Stimulated activated CD8-positive, alpha-beta memory T cell treated with anti-CD3 and anti-CD28 coated beads, Interleukin-4, amount 100 ng/mL, for 4 hours (primary cell): ENCODE measurements around the gene AMN.

Experiments
- DNase-seq, 2 donors: peaks; one replicate each; pipeline ENCODE4 v3.0.0-alpha.2; 2020; ENCODE audit warnings: low read depth in 2 of 2, low spot score in 1 of 2

Gene AMN

GRCh38 chr14:102898776-102899515, 23.5 kb upstream of the AMN start:
- DNase-seq = no peak

- no peak for DNase-seq
Measured at GRCh38 chr14:102899516-102899900, 23.0 kb upstream of the AMN start.

DNA sequence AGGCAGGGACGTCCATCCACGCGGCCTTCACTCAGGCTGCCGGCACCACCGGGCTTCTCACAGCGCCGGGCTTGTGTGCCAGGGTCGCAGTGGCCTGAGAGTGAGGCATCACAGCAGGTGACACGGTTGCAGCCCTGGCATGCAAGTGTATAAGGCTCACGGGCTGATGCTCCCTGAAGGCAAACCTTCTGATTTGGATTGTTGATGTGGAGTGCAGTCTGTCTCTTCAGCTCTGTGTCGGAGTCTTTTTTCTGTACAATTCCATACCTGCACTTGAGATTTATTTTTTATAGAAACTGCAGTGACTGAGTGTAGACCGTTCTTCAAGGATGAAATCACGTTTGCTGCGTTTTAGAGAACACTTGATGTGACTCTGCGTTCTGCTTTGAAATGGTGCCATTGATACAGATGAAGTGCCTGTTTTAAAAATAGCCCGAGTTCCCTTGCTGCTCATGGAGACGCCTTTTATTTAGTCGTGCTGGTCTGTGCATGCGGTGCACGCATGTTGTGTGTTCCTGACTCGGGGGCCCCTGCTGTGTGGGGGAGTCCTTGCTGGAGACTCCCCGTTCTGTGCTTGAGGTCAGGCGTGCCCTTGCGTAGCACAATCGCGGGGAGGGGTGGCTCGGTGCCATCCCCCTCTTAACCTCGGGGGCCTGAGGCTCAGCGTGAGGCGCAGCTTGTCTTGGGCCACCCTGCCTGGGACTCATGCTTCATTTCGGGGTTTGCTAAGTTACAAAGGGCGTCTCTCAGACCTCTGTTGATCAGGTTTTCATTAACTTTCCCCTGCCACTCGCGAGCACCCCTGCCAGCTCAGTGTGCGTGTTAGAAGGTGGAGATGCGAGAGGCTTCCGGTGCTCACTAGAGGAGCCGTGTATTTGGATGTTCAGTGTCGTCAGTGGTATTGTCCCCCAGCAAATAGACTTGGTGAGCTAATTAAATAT, 21.6 kb upstream of the AMN start:
- DNase-seq = no peak

- DNase-seq = no peak
Measured at GRCh38 chr14:102901633-102902032, 20.8 kb upstream of the AMN start.

DNA sequence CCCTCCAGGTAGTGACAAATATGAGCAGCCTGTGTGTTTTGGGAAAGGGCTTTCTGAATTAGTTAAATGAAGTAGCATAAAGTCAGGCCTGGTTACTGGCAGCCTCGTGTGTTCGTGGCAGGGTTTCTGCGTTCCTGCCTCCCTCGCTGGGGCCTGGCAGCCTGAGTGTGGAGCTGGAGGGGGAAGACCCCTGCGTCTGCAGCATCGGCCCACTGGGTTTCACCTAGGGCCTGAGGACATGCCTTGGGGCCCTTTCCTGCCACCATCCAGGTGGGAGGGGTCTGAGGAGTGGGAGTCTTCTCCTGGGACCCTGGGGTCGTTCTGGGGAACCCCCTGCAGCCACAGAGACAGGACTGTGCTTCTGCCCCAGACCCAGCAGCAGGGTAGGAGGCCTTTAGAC, 20.4 kb upstream of the AMN start:
- DNase-seq = no peak

- DNase-seq = no peak
Measured at GRCh38 chr14:102902523-102903247, 19.8 kb upstream of the AMN start.

GRCh38 chr14:102903248-102903888, 19.1 kb upstream of the AMN start:
- DNase-seq = no peak

DNA sequence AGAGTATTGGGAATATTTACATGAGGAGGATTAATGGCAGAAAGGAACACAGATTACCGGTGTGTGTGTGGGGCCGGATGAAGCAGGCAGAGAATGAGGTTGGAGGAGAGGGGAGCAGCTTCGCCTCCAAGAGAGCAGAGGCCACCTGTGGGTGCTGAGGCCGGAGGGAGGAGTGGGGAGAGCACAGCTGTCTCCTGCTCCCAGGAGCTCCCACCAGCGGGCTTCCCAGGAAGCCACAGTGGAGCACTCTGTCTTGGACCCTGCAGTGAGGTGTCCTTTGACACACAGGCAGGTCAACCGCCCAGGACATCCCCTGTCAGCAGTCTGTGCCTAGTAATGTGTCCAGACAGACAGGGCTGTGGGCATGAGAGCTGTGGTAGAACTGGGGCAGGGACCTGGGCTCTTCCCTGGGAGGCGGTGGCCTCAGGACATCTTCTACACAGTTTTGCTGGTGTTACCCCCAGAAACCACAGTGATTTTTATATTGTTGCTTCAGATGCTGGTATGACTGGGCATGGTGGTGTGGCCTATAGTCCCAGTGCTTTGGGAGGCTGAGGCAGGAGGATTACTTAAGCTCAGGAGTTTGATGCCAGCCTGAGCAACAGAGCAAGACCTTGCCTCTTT, 18.5 kb upstream of the AMN start:
- no peak for DNase-seq

DNA sequence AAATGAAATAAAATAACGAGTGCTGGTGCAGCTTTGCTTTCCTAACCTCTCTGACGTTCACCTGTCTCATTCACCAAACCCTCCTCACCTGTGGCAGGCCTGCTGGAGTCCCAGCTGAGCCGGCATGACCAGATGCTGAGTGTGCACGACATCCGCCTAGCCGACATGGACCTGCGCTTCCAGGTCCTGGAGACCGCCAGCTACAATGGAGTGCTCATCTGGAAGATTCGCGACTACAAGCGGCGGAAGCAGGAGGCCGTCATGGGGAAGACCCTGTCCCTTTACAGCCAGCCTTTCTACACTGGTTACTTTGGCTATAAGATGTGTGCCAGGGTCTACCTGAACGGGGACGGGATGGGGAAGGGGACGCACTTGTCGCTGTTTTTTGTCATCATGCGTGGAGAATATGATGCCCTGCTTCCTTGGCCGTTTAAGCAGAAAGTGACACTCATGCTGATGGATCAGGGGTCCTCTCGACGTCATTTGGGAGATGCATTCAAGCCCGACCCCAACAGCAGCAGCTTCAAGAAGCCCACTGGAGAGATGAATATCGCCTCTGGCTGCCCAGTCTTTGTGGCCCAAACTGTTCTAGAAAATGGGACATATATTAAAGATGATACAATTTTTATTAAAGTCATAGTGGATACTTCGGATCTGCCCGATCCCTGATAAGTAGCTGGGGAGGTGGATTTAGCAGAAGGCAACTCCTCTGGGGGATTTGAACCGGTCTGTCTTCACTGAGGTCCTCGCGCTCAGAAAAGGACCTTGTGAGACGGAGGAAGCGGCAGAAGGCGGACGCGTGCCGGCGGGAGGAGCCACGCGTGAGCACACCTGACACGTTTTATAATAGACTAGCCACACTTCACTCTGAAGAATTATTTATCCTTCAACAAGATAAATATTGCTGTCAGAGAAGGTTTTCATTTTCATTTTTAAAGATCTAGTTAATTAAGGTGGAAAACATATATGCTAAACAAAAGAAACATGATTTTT, 17.1 kb upstream of the AMN start:
- DNase-seq = no peak

DNA sequence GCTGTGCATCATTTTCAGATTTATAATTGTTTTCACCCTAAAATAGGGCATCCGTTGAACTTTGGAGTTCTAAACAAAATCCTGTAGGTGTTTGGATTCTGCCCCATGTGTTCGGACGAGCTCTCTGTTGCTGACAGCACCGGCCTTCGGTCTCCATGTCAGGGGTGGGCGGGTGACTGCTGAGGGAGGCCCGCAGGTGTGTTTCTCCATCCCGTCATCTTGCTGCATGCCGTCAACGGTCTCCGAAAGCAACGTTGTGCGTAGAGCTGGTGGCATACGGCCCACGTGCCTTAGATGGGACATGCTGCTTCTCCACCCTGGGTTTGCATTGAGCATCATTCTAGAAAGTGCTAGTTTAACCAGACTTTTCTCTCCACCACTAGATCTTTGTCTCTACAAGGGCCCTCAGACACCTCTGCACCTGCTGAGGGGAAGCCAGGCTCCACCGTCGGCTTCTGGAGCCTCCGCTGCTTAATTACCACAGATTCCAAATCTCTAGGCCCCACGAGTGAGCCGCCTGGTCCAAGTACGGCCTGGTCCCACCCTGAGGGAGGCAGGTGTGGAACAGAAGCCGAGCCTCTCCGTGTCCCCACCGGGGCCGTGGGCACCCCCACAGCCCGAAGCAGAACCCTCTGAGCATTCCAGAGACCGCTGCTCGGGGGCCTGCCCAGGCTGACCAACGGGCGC, 15.7 kb upstream of the AMN start:
- no peak for DNase-seq

DNA sequence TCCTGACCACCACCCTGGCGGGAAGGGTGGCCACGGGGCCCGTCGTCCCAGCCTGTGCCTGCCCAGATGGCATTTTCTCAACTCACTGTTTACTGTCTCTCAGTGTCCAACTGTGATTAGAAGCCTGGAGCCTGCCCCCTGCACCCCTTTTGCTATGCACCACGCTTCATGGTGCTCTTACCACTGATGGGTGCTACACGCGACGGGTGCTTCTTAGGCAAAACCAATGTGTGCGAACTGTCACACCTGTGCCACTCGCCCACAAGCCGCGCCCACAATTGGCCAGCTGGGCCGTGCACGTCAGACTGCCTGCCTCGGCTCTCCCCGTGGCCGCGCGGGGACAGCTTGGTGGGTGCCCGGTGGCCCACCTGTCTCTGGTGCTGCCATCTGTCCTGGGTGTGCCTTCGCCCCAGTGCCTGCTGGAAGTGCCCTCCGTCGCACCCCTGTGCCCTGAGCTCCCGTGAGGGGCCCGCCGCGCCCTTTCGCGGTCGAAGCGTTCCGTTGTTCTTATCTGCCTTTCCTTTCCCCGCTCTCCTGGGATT, 15.1 kb upstream of the AMN start:
- DNase-seq = no peak

- no peak for DNase-seq
Measured at GRCh38 chr14:102907980-102908730, 14.3 kb upstream of the AMN start.

DNA sequence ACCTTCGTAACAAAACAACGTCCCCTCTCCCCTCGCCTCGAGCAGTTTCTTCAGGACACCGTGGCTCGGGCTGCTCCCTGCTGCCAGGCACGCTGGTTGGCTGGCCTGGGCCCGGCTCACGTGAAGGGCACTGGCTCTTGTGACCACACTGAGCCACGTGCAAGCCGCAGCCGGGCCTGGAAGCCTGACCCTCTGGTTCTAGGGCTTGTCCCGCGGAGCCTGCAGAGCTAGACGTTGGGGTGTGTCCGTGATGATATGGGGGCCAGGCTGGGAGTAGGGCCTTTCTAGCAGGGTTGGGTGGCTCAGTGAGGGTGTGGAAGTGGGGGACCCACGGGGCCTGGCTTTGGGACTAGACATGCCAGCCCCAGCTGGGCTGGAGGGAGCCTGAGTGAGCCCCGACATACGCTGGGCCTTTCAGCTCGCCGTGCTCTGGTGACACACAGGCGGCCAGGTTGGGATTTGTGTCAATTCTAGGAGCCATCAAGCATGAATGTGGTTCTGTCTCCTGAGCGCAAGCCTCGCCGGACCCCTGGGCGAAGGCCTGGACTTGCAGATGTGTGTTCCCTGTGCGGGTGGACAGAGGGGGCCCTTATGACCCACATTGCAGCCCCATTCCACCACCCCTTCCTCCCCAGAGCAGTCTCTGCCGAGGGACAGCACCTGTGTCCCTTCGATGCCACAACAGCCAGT, 13.6 kb upstream of the AMN start:
- DNase-seq = no peak

- DNase-seq = no peak
Measured at GRCh38 chr14:102909462-102909861, 13.0 kb upstream of the AMN start.

- DNase-seq = no peak
Measured at GRCh38 chr14:102909911-102910310, 12.6 kb upstream of the AMN start.

- no peak for DNase-seq
Measured at GRCh38 chr14:102910442-102910841, 12.0 kb upstream of the AMN start.

GRCh38 chr14:102911541-102911951, 10.9 kb upstream of the AMN start:
- DNase-seq = no peak
